ENCODE measurements around the gene FAM3C. TPM values are rescaled to one million over a fixed set of nuclear protein-coding genes. Genes with fewer than 3 reads are reported as not detected.

Gene FAM3C
- total and polyA plus RNA-seq, 2 of the 8 experiments (the other 6 are each of a cell fraction or from before 2014, with no cell fraction given), result 27.0 to 77.7 TPM

- H2BK120ac ChIP-seq (replicated peaks; ENCODE audit: low read depth, low read length), result no peak overlapping the region
- H2AK5ac ChIP-seq (ENCODE audit: low read depth, low read length), result no peak overlapping the region
- DNase-seq (ENCODE audit: low read depth in 1 of 2, low spot score in 2 of 2) (no peak), FAIRE-seq (peak; percentile 72)
- no peak overlapping the region for H4K8ac ChIP-seq (ENCODE audit: extremely low read depth, insufficient read depth, low read length)
- H3K4me2 ChIP-seq (ENCODE audit: insufficient read depth in 1 of 2, low read depth in 2 of 2, low read length in 2 of 2), result no peak overlapping the region
- H3K23ac ChIP-seq (ENCODE audit: insufficient read length), result no peak overlapping the region
- H3K56ac ChIP-seq (replicated peaks; ENCODE audit: insufficient read length, low read depth, low read length), result no peak overlapping the region
- H4K5ac ChIP-seq (ENCODE audit: insufficient read length, low read depth, low read length), result no peak overlapping the region
- no peak overlapping the region for H3K18ac ChIP-seq (ENCODE audit: extremely low read depth, low read length)
- peaks cover 0 to 12% of the 10 kb centered on the region in 2 experiments; a peak in 2 of 4 replicates for H3K79me2 ChIP-seq (ENCODE audit: control insufficient read depth in 1 of 2, insufficient read depth in 2 of 2, low read length in 2 of 2)
- CTCF ChIA-PET (ENCODE audit: partially characterized antibody), result interaction anchor here (0.6 to 3.1 kb wide), 37 partner anchors 9 to 642 kb away, joined by 3 to 40 read pairs (median 4); partner anchors contain the start of gene FAM3C
- no peaks in the 10 kb centered on the region for H3K27me3 ChIP-seq (replicated peaks in 1 of 4; ENCODE audit: control insufficient read depth in 3 of 4, extremely low read depth in 1 of 4, insufficient read depth in 3 of 4, low read length in 3 of 4)
- peaks cover 0 to 2% (median 0%) of the 10 kb centered on the region in 4 experiments; a peak in 3 of 7 replicates for H3K4me1 ChIP-seq (replicated peaks in 1 of 4; ENCODE audit: control insufficient read depth in 3 of 4, insufficient read depth in 4 of 4, low read length in 3 of 4)
- H3K9ac ChIP-seq (replicated peaks in 1 of 4; ENCODE audit: extremely low read depth in 1 of 4, low read depth in 3 of 4, low read length in 3 of 4), result no peak overlapping the region
- no peak overlapping the region for H2BK5ac ChIP-seq (ENCODE audit: low read depth, low read length)
- no peak overlapping the region for H2BK12ac ChIP-seq (ENCODE audit: low read depth, low read length)
- no peak overlapping the region for H2BK20ac ChIP-seq (ENCODE audit: low read length)
- H2AFZ ChIP-seq (ENCODE audit: low read length), result no peak overlapping the region
- H4K20me1 ChIP-seq (replicated peaks in 1 of 2; ENCODE audit: control insufficient read depth in 1 of 2, insufficient read depth in 2 of 2, low read length in 2 of 2), result no peaks in the 10 kb centered on the region
- H2BK15ac ChIP-seq (ENCODE audit: low read length), result no peak overlapping the region
- H3K36me3 ChIP-seq (ENCODE audit: control insufficient read depth in 2 of 4, insufficient read depth in 4 of 4, low read length in 3 of 4), result peaks cover 0 to 30% (median 3%) of the 10 kb centered on the region in 4 experiments; a peak in 6 of 8 replicates
- POLR2A ChIA-PET (ENCODE audit: partially characterized antibody), result interaction anchor here (0.6 to 1.1 kb wide), 2 partner anchors 9 to 11 kb away, joined by 3 to 4 read pairs; no protein-coding TSS in a partner anchor
- WGBS, 2 experiments (ENCODE audit: extremely low coverage in 1 of 2, insufficient coverage in 1 of 2, insufficient read length in 1 of 2, insufficient replicate concordance in 2 of 2, low coverage in 1 of 2, low lambda C conversion rate in 2 of 2, missing lambda C conversion rate in 1 of 2), result 69% methylated on average over 2 of the region's 2 CpGs; no CpG with 5 or more reads in 1 of the 2 experiments
- no peak overlapping the region for H3K14ac ChIP-seq (ENCODE audit: insufficient read length)
- H3K23me2 ChIP-seq (ENCODE audit: low read depth, low read length), result no peaks in the 10 kb centered on the region
- no peak overlapping the region for H3K4me3 ChIP-seq (ENCODE audit: extremely low read depth in 1 of 4, insufficient read depth in 2 of 4, low read depth in 3 of 4, low read length in 4 of 4)
- no peaks in the 10 kb centered on the region for H3K9me3 ChIP-seq (ENCODE audit: insufficient read depth in 2 of 2, low read depth in 1 of 2, low read length in 1 of 2)
- no peak overlapping the region for H3K4ac ChIP-seq (replicated peaks; ENCODE audit: insufficient read length, low read depth, low read length)
- no peak overlapping the region for H3K27ac ChIP-seq (ENCODE audit: low read depth, low read length)
- H4K91ac ChIP-seq (replicated peaks; ENCODE audit: insufficient read length, low read length), result no peak overlapping the region
- H3K79me1 ChIP-seq (ENCODE audit: low read depth, low read length), result no peaks in the 10 kb centered on the region
- TF ChIP-seq CBX5 (IDR thresholded peaks at IDR 0.05; ENCODE audit: low read depth, low read length), result no peak
- no peak for TF ChIP-seq FOSL1 (IDR thresholded peaks at IDR 0.05; ENCODE audit: insufficient read depth, low read depth, low read length)
- no peak for TF ChIP-seq SP4 (IDR thresholded peaks at IDR 0.05; ENCODE audit: low read length)
- no peak for TF ChIP-seq BRCA1 (IDR thresholded peaks at IDR 0.05; ENCODE audit: low read depth, low read length)
- peak in 2 of 3 experiments; percentile 40 to 56; a peak in 2 of 4 replicates for TF ChIP-seq CTCF (IDR thresholded peaks at IDR 0.05; ENCODE audit: control extremely low read depth in 1 of 3, insufficient read depth in 1 of 3, low read depth in 1 of 3, low read length in 3 of 3)
- no peak for TF ChIP-seq SP1 (IDR thresholded peaks at IDR 0.05; ENCODE audit: low read depth, low read length)
- no peak for TF ChIP-seq KDM4A (IDR thresholded peaks at IDR 0.05; ENCODE audit: low read depth, low read length, severe bottlenecking)
- no peak for TF ChIP-seq SRF (IDR thresholded peaks at IDR 0.05; ENCODE audit: low read depth, low read length)
- TF ChIP-seq USF2 (IDR thresholded peaks at IDR 0.05; ENCODE audit: low read length), result no peak
Observed at GRCh38 chr7:121366852-121367431, 29.2 kb downstream of the FAM3C start.
